CD14-positive monocyte (primary cell): ENCODE measurements around the gene CCDC70. TPM values are rescaled to one million over a fixed set of nuclear protein-coding genes. Genes with fewer than 3 reads are reported as not detected.
"Not testable (repeated sequence)": the region's sequence is repeated elsewhere in the genome, so short reads cannot be mapped to it uniquely, and the experiment has no call there.

ENCODE experiments used
- DNase-seq, 3 donors: peaks; one replicate each; pipeline ENCODE4 v3.0.0-alpha.2; 2011 to 2022
- H2AFZ ChIP-seq: 2 replicates; pipeline ENCODE4 v1.6.0; 2012; ENCODE audit warnings: mild to moderate bottlenecking, low read depth, low read length, inconsistent platforms; ENCODE audit not compliant: insufficient read depth, poor library complexity, severe bottlenecking
- H3K27ac ChIP-seq, 2 donors: 1 replicate in 1 of 2; 2 replicates in 1 of 2; pipeline ENCODE4 v1.5.1; 2012 to 2013; ENCODE audit warnings: low read length in 2 of 2, control low read depth in 1 of 2, inconsistent platforms in 1 of 2, low read depth in 1 of 2, mild to moderate bottlenecking in 1 of 2
- H3K27me3 ChIP-seq, 2 donors: one replicate each; pipeline versions ENCODE4 v1.6.0 to v1.6.1; 2011 to 2013; ENCODE audit warnings: low read length in 2 of 2; ENCODE audit not compliant: control insufficient read depth in 2 of 2, insufficient read depth in 2 of 2
- H3K36me3 ChIP-seq, 2 donors: replicated peaks in 1 of 2; 1 replicate in 1 of 2; 2 replicates in 1 of 2; pipeline versions ENCODE4 v1.5.1 to v1.6.1; 2012 to 2013; ENCODE audit warnings: low read length in 2 of 2, control low read depth in 1 of 2, inconsistent platforms in 1 of 2, mild to moderate bottlenecking in 1 of 2; ENCODE audit not compliant: insufficient read depth in 2 of 2, control insufficient read depth in 1 of 2
- H3K4me1 ChIP-seq, 2 donors: 1 replicate in 1 of 2; 2 replicates in 1 of 2; pipeline versions ENCODE4 v1.5.1 to v1.6.1; 2012 to 2013; ENCODE audit warnings: low read length in 2 of 2, control low read depth in 1 of 2, inconsistent platforms in 1 of 2, mild to moderate bottlenecking in 1 of 2, moderate library complexity in 1 of 2; ENCODE audit not compliant: insufficient read depth in 2 of 2, control insufficient read depth in 1 of 2
- H3K4me2 ChIP-seq: replicated peaks from 2 replicates; pipeline ENCODE3; 2012; ENCODE audit warnings: low read length, moderate library complexity, mild to moderate bottlenecking; ENCODE audit not compliant: poor library complexity, severe bottlenecking; ENCODE audit errors: extremely low read depth
- H3K4me3 ChIP-seq, 3 experiments: fragments of 200-600 bp in 1 of 3; sonication (generic) in 1 of 3; replicated peaks in 1 of 3; 1 replicate in 2 of 3; 2 replicates in 1 of 3; pipeline ENCODE4 v1.5.1; 2011 to 2013; ENCODE audit warnings: low read length in 3 of 3, mild to moderate bottlenecking in 3 of 3, control low read depth in 2 of 3, low read depth in 2 of 3, inconsistent platforms in 1 of 3, moderate library complexity in 1 of 3
- H3K79me2 ChIP-seq: 2 replicates; pipeline ENCODE4 v1.6.0; 2012; ENCODE audit warnings: mild to moderate bottlenecking, control low read depth, inconsistent platforms, low read length, moderate library complexity; ENCODE audit not compliant: insufficient read depth
- H3K9ac ChIP-seq: 2 replicates; pipeline ENCODE4 v1.6.0; 2017; ENCODE audit warnings: low read length, mild to moderate bottlenecking; ENCODE audit not compliant: insufficient read depth, poor library complexity, severe bottlenecking
- H3K9me3 ChIP-seq, 2 donors: replicated peaks in 1 of 2; 1 replicate in 1 of 2; 2 replicates in 1 of 2; pipeline versions ENCODE4 v1.5.1 to v1.6.1; 2012 to 2013; ENCODE audit warnings: low read length in 2 of 2, control low read depth in 1 of 2; ENCODE audit not compliant: control insufficient read depth in 1 of 2, insufficient read depth in 1 of 2
- H4K20me1 ChIP-seq: 2 replicates; pipeline ENCODE4 v1.6.0; 2012; ENCODE audit warnings: mild to moderate bottlenecking, low read length, control low read depth, moderate library complexity; ENCODE audit not compliant: insufficient read depth
- H3K27ac Mint-ChIP-seq, 7 donors: one replicate each; pipeline ENCODE4 v1.8.0; 2020; ENCODE audit warnings: mild to moderate bottlenecking in 7 of 7, mixed read lengths in 7 of 7, moderate library complexity in 6 of 7, inconsistent platforms in 2 of 7
- H3K27me3 Mint-ChIP-seq, 3 donors: one replicate each; pipeline ENCODE4 v1.8.0; 2021 to 2022; ENCODE audit warnings: low read depth in 3 of 3, mild to moderate bottlenecking in 3 of 3, mixed read lengths in 3 of 3, moderate library complexity in 3 of 3, inconsistent platforms in 1 of 3
- H3K36me3 Mint-ChIP-seq, 2 donors: one replicate each; pipeline ENCODE4 v1.8.0; 2020; ENCODE audit warnings: mixed read lengths in 2 of 2, inconsistent platforms in 1 of 2, mild to moderate bottlenecking in 1 of 2
- H3K4me1 Mint-ChIP-seq: one replicate; pipeline ENCODE4 v1.8.0; 2020; ENCODE audit warnings: mild to moderate bottlenecking, mixed read lengths
- H3K4me3 Mint-ChIP-seq, 2 donors: one replicate each; pipeline ENCODE4 v1.8.0; 2020; ENCODE audit warnings: mild to moderate bottlenecking in 2 of 2, mixed read lengths in 2 of 2, moderate library complexity in 1 of 2
- H3K9me3 Mint-ChIP-seq, 7 donors: one replicate each; pipeline ENCODE4 v1.8.0; 2020 to 2022; ENCODE audit warnings: mixed read lengths in 7 of 7, mild to moderate bottlenecking in 6 of 7, moderate library complexity in 6 of 7, inconsistent platforms in 2 of 7
- WGBS: methylation state at CpG from one replicate; pipeline ENCODE4 v1.1.5; 2013; ENCODE audit warnings: missing lambda C conversion rate; ENCODE audit not compliant: insufficient coverage; 5-methylcytosine and 5-hydroxymethylcytosine counted together
- intact Hi-C, 2 donors: fragments of 100-400 bp; cut with micrococcal nuclease; formaldehyde crosslinking; loops; one replicate each; pipeline versions ENCODE4 v1.15.0 to v1.15.1; 2023
- polyA plus RNA-seq, 3 donors: library from polyadenylated mRNA; depleted of rRNA in 1 of 3; unstranded in 2 of 3; stranded (reverse) in 1 of 3; fragments of 300-500 nt in 2 of 3; fragments of >200 nt in 1 of 3; fragmentation: Illumina TruSeq in 2 of 3; gene quantifications; 1 replicate in 2 of 3; 2 replicates in 1 of 3; pipeline ENCODE4 v1.2.3, GENCODE V29; 2012 to 2021
- TF ChIP-seq, protein P1 (sequence below): fragments of 200-600 bp; IDR thresholded peaks from one replicate; pipeline ENCODE4 v1.8.0; 2022; ENCODE audit warnings: antibody characterized with exemption, mild to moderate bottlenecking

Gene CCDC70
- polyA plus RNA-seq, 3 donors, result not detected

DNA sequence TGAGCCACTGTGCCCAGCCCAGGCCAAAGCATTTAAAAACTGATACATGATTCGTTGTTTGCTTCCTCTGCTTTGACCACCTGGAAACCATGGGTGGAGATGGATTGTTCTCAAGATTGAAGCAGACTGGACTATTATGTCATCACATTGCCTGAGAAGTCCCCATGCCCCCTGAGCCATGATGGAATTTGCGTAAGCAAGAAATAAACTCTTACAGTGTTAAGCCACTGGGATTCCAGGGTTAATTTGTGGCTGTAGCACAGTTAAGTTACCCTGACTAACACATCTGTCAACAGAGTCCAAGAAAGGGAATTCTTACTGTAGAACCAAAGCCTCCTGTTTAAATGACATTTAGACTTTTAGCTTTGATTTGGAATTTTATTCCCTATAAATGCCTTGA, 38.4 kb upstream of the CCDC70 start:
- WGBS, result 71% methylated on average over 1 of the region's 2 CpGs
- DNase-seq, result no peak
- Histone ChIP-seq H3K4me2 (no peak overlapping the region), H3K27me3 (no peaks in the 10 kb centered on the region), H4K20me1 (no peaks in the 10 kb centered on the region), H3K4me1 (peaks cover 97 to 100% of the 10 kb centered on the region in 2 donors), H3K4me3 (peak overlapping the region in 1 of 3 experiments; percentile 44), H3K36me3 (no peaks in the 10 kb centered on the region), H3K27ac (peak overlapping the region; percentile 49 to 83), H2AFZ (no peak overlapping the region), H3K79me2 (no peaks in the 10 kb centered on the region), H3K9ac (no peak overlapping the region), H3K9me3 (no peaks in the 10 kb centered on the region)
- no peaks in the 10 kb centered on the region for H3K36me3 Mint-ChIP-seq
- H3K27ac Mint-ChIP-seq, result peak overlapping the region in 5 of 7 donors; percentile 79 to 88 (median 84)
- intact Hi-C loops, result loop anchor here in 1 of 2 donors (10.0 kb wide), 1 partner anchor 191 kb away; the partner anchor contains the start of genes ALG11 and ATP7B
- TF ChIP-seq, protein P1, sequence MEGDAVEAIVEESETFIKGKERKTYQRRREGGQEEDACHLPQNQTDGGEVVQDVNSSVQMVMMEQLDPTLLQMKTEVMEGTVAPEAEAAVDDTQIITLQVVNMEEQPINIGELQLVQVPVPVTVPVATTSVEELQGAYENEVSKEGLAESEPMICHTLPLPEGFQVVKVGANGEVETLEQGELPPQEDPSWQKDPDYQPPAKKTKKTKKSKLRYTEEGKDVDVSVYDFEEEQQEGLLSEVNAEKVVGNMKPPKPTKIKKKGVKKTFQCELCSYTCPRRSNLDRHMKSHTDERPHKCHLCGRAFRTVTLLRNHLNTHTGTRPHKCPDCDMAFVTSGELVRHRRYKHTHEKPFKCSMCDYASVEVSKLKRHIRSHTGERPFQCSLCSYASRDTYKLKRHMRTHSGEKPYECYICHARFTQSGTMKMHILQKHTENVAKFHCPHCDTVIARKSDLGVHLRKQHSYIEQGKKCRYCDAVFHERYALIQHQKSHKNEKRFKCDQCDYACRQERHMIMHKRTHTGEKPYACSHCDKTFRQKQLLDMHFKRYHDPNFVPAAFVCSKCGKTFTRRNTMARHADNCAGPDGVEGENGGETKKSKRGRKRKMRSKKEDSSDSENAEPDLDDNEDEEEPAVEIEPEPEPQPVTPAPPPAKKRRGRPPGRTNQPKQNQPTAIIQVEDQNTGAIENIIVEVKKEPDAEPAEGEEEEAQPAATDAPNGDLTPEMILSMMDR, result no peak
- H3K9me3 Mint-ChIP-seq, result no peaks in the 10 kb centered on the region
- H3K4me3 Mint-ChIP-seq, result no peak overlapping the region
- H3K4me1 Mint-ChIP-seq, result peaks cover 100% of the 10 kb centered on the region
- H3K27me3 Mint-ChIP-seq, result no peaks in the 10 kb centered on the region

- 75% methylated on average over 1 of the region's 2 CpGs for WGBS
- no peaks in the 10 kb centered on the region for H3K36me3 ChIP-seq
- H3K9me3 ChIP-seq, result no peaks in the 10 kb centered on the region
- H3K27me3 ChIP-seq, result no peaks in the 10 kb centered on the region
- peaks cover 97 to 100% of the 10 kb centered on the region in 2 donors for H3K4me1 ChIP-seq
- H4K20me1 ChIP-seq, result no peaks in the 10 kb centered on the region
- intact Hi-C loops, result loop anchor here in 1 of 2 donors (10.0 kb wide), 1 partner anchor 191 kb away; the partner anchor contains the start of genes ALG11 and ATP7B
- no peaks in the 10 kb centered on the region for H3K27me3 Mint-ChIP-seq
- TF ChIP-seq, protein P1, result no peak
- no peak overlapping the region for H3K4me3 Mint-ChIP-seq
- no peaks in the 10 kb centered on the region for H3K9me3 Mint-ChIP-seq
- no peak overlapping the region for H3K4me3 ChIP-seq
- no peak overlapping the region for H2AFZ ChIP-seq
- no peaks in the 10 kb centered on the region for H3K79me2 ChIP-seq
- no peak overlapping the region for H3K4me2 ChIP-seq
- no peak for DNase-seq
- no peak overlapping the region for H3K9ac ChIP-seq
- H3K4me1 Mint-ChIP-seq, result peaks cover 100% of the 10 kb centered on the region
- no peaks in the 10 kb centered on the region for H3K36me3 Mint-ChIP-seq
- peak overlapping the region in 4 of 7 donors; percentile 90 to 96 (median 96) for H3K27ac Mint-ChIP-seq
- H3K27ac ChIP-seq, result peak overlapping the region in 1 of 2 donors; percentile 83
Observed at GRCh38 chr13:51823863-51824262, 37.9 kb upstream of the CCDC70 start.

DNA sequence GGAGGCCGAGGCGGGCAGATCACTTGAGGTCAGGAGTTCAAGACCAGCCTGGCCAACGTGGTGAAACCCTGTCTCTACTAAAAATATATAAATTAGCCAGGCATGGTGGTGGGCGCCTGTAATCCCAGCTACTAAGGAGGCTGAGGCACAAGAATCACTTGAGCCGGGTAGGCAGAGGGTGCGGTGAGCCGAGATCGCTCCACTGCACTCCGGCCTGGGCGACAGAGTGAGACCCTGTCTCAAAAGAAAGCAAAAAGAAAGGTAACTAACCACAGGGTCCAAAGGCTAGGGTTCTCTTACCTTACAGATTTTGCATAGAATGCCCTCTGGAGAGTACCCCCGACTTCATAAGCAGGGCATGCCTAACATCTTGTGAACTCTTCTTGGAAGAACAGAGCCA, 37.1 kb upstream of the CCDC70 start:
- not testable (repeated sequence) for H3K9me3 ChIP-seq, H2AFZ ChIP-seq, H3K36me3 Mint-ChIP-seq, H3K9me3 Mint-ChIP-seq, H4K20me1 ChIP-seq, H3K9ac ChIP-seq, H3K27me3 Mint-ChIP-seq, DNase-seq, H3K36me3 ChIP-seq, H3K4me3 Mint-ChIP-seq, H3K27me3 ChIP-seq, H3K79me2 ChIP-seq
- peak overlapping the region; percentile 53 for H3K4me2 ChIP-seq
- peak overlapping the region in 1 of 3 experiments; percentile 42 for H3K4me3 ChIP-seq
- peak overlapping the region; percentile 65 to 83 for H3K27ac ChIP-seq
- Mint-ChIP-seq H3K27ac (peak overlapping the region; percentile 90 to 98 (median 96)), H3K4me1 (peaks cover 100% of the 10 kb centered on the region)
- intact Hi-C loops, result loop anchor here in 1 of 2 donors (10.0 kb wide), 1 partner anchor 190 kb away; the partner anchor contains the start of genes ALG11 and ATP7B
- peaks cover 97 to 100% of the 10 kb centered on the region in 2 donors for H3K4me1 ChIP-seq
- 94% methylated on average over 7 of the region's 11 CpGs for WGBS
